Inflammatory macrophage treated with lipopolysaccharide for 1 hour (primary cell): Measurements from ENCODE around the gene MAP2K2.

Experiments used
- DNase-seq, 2 donors: peaks; one replicate each; pipeline ENCODE4 v3.0.0-alpha.2; 2020 to 2022

MAP2K2 gene

GRCh38 chr19:4099041-4099764 is 24.7 kb downstream of the MAP2K2 start:
- no peak for DNase-seq

- no peak for DNase-seq
These were observed 25.4 kb downstream of the MAP2K2 start for GRCh38 chr19:4098493-4098892.

- DNase-seq = no peak
These were observed 26.4 kb downstream of the MAP2K2 start for GRCh38 chr19:4097501-4097900.

- no peak for DNase-seq
These were observed 27.7 kb downstream of the MAP2K2 start for GRCh38 chr19:4096049-4096892.

GRCh38 chr19:4095488-4095844 is 28.5 kb downstream of the MAP2K2 start:
- DNase-seq = no peak

- no peak for DNase-seq
These were observed 29.0 kb downstream of the MAP2K2 start for GRCh38 chr19:4094761-4095487.

GRCh38 chr19:4094291-4094690 is 29.6 kb downstream of the MAP2K2 start:
- DNase-seq = no peak

GRCh38 chr19:4093643-4094175 is 30.2 kb downstream of the MAP2K2 start:
- no peak for DNase-seq

GRCh38 chr19:4090356-4091220 is 33.3 kb downstream of the MAP2K2 start:
- peak in 1 of 2 donors; percentile 70 for DNase-seq

- DNase-seq = no peak
These were observed 34.0 kb downstream of the MAP2K2 start for GRCh38 chr19:4089946-4090345.

- peak; percentile 82 to 94 for DNase-seq
These were observed 34.5 kb downstream of the MAP2K2 start for GRCh38 chr19:4089400-4089908.

- no peak for DNase-seq
These were observed 34.9 kb downstream of the MAP2K2 start for GRCh38 chr19:4088975-4089374.

- DNase-seq = no peak
These were observed 35.9 kb downstream of the MAP2K2 start for GRCh38 chr19:4087787-4088679.

- DNase-seq = no peak
These were observed 37.5 kb downstream of the MAP2K2 start for GRCh38 chr19:4086411-4086867.

GRCh38 chr19:4084547-4084877 is 39.4 kb downstream of the MAP2K2 start:
- no peak for DNase-seq

- no peak for DNase-seq
These were observed 40.0 kb downstream of the MAP2K2 start for GRCh38 chr19:4083677-4084546.

- DNase-seq = no peak
These were observed 41.8 kb downstream of the MAP2K2 start for GRCh38 chr19:4082172-4082571.

- DNase-seq = no peak
These were observed 42.3 kb downstream of the MAP2K2 start for GRCh38 chr19:4081441-4082129.

GRCh38 chr19:4080473-4080872 is 43.4 kb downstream of the MAP2K2 start:
- DNase-seq = no peak
